Renal pelvis (tissue), 3 donors: ENCODE measurements around the gene ARF3. TPM values are rescaled to one million over a fixed set of nuclear protein-coding genes. Genes with fewer than 3 reads are reported as not detected.

ENCODE experiments used
- polyA plus RNA-seq, 3 donors: library from polyadenylated mRNA; unstranded; fragments of 120-200 nt; gene quantifications; one replicate each; pipeline ENCODE4 v1.2.1, GENCODE V29; 2013; ENCODE audit not compliant: insufficient read length in 3 of 3

Gene ARF3
- polyA plus RNA-seq, 3 donors = 130 to 138 (median 138) TPM

Other genes with a start within 250 kb of the ARF3 start
- gene CCNT1, start 240.8 kb downstream of the ARF3 start, polyA plus RNA-seq = 10 to 100 TPM; 26.6 to 35.1 (median 31.7) TPM
- 100 to 1,000 TPM in 2 of 3 donors, 10 to 100 TPM in 1; 85.2 to 119 (median 118) TPM for gene ADCY6, start 168.4 kb downstream of the ARF3 start, polyA plus RNA-seq
- 10 to 100 TPM; 53.1 to 62.3 (median 56.2) TPM for gene CACNB3, start 139.0 kb downstream of the ARF3 start, polyA plus RNA-seq
- 100 to 1,000 TPM; 103 to 125 (median 108) TPM for gene DDX23, start 105.3 kb downstream of the ARF3 start, polyA plus RNA-seq
- gene RND1, start 91.6 kb downstream of the ARF3 start, polyA plus RNA-seq = 1 to 10 TPM; 2.5 to 3.0 (median 2.5) TPM
- gene FKBP11, start 32.0 kb downstream of the ARF3 start, polyA plus RNA-seq = 10 to 100 TPM; 16.4 to 19.8 (median 18.3) TPM
- under 1 TPM in 1 of 3 donors, not detected in 2; 0.09 TPM for gene WNT10B, start 14.2 kb upstream of the ARF3 start, polyA plus RNA-seq
- gene WNT1, start 20.8 kb upstream of the ARF3 start, polyA plus RNA-seq = not detected
- gene DDN, start 41.9 kb upstream of the ARF3 start, polyA plus RNA-seq = 100 to 1,000 TPM in 1 of 3 donors, 10 to 100 TPM in 2; 92.6 to 101 (median 93.1) TPM
- gene PRKAG1, start 61.3 kb upstream of the ARF3 start, polyA plus RNA-seq = 10 to 100 TPM; 71.6 to 87.5 (median 83.5) TPM
- gene KMT2D, start 103.3 kb upstream of the ARF3 start, polyA plus RNA-seq = 10 to 100 TPM; 47.9 to 66.1 (median 65.9) TPM
- gene RHEBL1, start 112.5 kb upstream of the ARF3 start, polyA plus RNA-seq = 1 to 10 TPM; 1.6 to 2.1 (median 2.0) TPM
- under 1 TPM; 0.34 to 0.50 (median 0.35) TPM for gene DHH, start 137.3 kb upstream of the ARF3 start, polyA plus RNA-seq
- gene LMBR1L, start 153.4 kb upstream of the ARF3 start, polyA plus RNA-seq = 10 to 100 TPM; 59.6 to 91.0 (median 90.9) TPM
- gene TUBA1B, start 173.9 kb upstream of the ARF3 start, polyA plus RNA-seq = 1,000 to 10,000 TPM in 2 of 3 donors, 100 to 1,000 TPM in 1; 971 to 1,231 (median 1,109) TPM
- gene TUBA1A, start 231.6 kb upstream of the ARF3 start, polyA plus RNA-seq = 100 to 1,000 TPM; 364 to 473 (median 401) TPM